ENCODE data around the gene SEPTIN10. TPM values are rescaled to one million over a fixed set of nuclear protein-coding genes. Genes with fewer than 3 reads are reported as not detected.
A peak's percentile ranks its signal among the peaks of the same experiment; 100 is the strongest.
"Not testable (repeated sequence)": the region's sequence is repeated elsewhere in the genome, so short reads cannot be mapped to it uniquely, and the experiment has no call there.

SEPTIN10 gene
- total RNA-seq, 2 experiments from 2014 or later = 8.4 to 9.8 TPM

DNA sequence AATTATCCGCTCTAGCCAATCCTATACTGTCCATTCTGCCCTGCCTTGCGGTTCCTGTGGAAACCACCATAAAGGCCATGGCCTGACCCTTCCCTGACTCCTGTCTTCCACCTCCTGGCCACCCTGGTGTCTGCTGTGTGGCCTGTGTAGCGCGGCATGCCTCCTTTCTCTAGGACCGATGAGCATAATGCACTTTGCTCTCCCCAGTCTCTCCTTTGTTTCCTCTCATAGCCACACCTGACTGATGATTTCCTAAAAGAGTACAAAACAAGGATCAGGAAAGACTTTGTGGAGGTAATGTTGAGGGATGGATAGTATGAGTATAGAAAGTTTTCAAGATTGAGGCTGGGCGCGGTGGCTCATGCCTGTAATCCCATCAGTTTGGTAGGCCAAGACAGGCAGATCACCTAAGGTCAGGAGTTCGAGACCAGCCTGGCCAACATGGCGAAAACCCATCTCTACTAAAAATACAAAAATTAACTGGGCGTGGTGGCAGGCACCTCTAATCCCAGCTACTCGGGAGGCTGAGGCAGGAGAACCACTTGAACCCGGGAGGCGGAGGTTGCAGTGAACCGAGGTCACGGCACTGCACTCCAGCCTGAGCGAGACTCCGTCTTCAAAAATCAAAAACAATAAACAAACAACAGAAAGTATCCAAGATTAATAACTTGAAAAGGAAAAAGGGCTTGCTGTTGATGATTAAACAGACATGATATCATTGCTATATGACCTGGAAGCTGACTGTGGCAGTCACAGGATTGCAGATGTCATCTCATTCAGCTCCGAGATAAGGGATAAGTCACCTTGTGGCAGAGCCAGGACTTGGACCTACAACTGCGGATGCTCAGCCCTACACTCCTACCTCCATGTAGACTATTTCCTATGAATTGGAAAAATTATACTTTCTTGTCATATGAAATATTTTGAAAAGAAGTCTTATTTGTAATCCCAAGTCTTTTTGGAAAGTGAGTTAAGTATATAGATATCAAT is 17.0 kb upstream of the SEPTIN10 start:
- intact Hi-C loops (cut with micrococcal nuclease) = no loop called here
- H3K36me3 Mint-ChIP-seq = no peaks in the 10 kb centered on the region
- CTCF ChIA-PET = interaction anchor here (1.2 kb wide), 1 partner anchor 16 kb away, joined by 3 read pairs; no protein-coding TSS in a partner anchor
- no peak overlapping the region for H3K4me3 Mint-ChIP-seq
- no peaks in the 10 kb centered on the region for H3K9me3 Mint-ChIP-seq
- H3K4me1 Mint-ChIP-seq (ENCODE audit: low read depth) = peaks cover 4% of the 10 kb centered on the region
- H3K27me3 Mint-ChIP-seq = no peaks in the 10 kb centered on the region
- no peak overlapping the region for H3K27ac Mint-ChIP-seq
- POLR2A ChIA-PET = no interaction called here
- DNase-seq = no peak

DNA sequence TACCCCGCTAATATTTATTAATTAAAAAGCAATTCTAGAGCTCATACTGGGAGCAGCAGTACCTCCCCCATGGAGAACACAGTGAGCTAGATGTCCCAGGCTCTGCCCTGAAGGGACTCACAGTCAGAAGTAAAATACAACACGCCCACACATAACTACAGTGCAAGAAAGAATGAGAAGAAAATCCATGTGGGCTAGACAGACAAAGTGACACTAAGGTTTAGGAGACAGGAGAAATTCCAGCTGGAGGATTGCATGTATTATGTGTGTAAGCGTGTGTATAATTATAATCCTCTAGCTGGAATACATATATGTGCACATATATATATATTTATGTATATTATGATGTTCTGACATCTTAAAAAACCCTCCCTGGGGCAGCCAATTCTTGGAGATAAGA is 16.1 kb upstream of the SEPTIN10 start:
- no peak overlapping the region for H3K27ac Mint-ChIP-seq
- CTCF ChIA-PET = interaction anchor here (1.1 to 1.2 kb wide), 2 partner anchors 15 to 82 kb away, joined by 3 read pairs; no protein-coding TSS in a partner anchor
- DNase-seq = no peak
- H3K4me1 Mint-ChIP-seq (ENCODE audit: low read depth) = peaks cover 4% of the 10 kb centered on the region
- no peaks in the 10 kb centered on the region for H3K36me3 Mint-ChIP-seq
- no peaks in the 10 kb centered on the region for H3K9me3 Mint-ChIP-seq
- intact Hi-C loops (cut with micrococcal nuclease) = no loop called here
- H3K4me3 Mint-ChIP-seq = no peak overlapping the region
- no peaks in the 10 kb centered on the region for H3K27me3 Mint-ChIP-seq
- POLR2A ChIA-PET = no interaction called here

DNA sequence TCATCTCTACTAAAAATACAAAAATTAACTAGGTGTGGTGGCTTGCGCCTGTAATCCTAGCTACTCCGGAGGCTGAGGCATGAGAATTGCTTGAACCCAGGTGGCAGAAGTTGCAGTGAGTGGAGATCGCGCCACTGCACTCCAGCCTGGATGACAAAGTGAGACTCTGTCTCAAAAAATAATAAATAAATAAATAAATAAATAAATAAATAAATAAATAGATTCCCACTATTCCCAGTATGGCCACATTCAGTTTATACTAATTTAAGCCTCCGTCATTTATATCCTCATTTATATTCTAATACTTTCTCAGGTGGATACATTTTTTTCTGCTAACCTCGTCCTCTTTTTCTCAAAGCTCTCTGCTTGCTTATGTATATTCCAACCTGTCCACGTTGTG is 14.6 kb upstream of the SEPTIN10 start:
- CTCF ChIA-PET; H3K9me3 Mint-ChIP-seq; H3K27ac Mint-ChIP-seq; DNase-seq; intact Hi-C loops (cut with micrococcal nuclease); POLR2A ChIA-PET; H3K27me3 Mint-ChIP-seq; H3K4me1 Mint-ChIP-seq (ENCODE audit: low read depth); H3K36me3 Mint-ChIP-seq; H3K4me3 Mint-ChIP-seq: not testable (repeated sequence)

DNA sequence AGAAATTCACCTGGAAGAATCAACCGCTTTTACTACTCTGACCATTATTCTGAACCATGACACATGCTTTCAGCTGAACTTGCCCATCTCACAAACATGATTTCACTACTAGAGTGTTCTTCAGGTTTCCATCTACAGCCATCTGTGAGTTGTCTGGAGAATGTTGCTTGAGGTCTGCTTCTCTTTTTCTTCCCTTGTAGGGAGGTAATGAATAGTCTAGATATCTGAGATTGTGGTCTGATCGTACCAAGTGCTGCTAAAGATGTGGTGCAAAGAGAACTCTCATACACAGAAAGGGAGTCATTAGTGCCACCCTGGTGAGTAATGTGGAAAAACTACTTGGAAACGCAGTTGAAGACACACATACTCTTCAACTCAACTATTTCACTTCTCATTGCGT is 10.6 kb upstream of the SEPTIN10 start:
- ChIA-PET CTCF (no interaction called here), POLR2A (no interaction called here)
- intact Hi-C loops (cut with micrococcal nuclease) = no loop called here
- peaks cover 15% of the 10 kb centered on the region for H3K27me3 Mint-ChIP-seq
- no peak for DNase-seq
- H3K4me1 Mint-ChIP-seq (ENCODE audit: low read depth) = no peaks in the 10 kb centered on the region
- no peak overlapping the region for H3K27ac Mint-ChIP-seq
- H3K9me3 Mint-ChIP-seq = no peaks in the 10 kb centered on the region
- H3K4me3 Mint-ChIP-seq = no peak overlapping the region
- H3K36me3 Mint-ChIP-seq = no peaks in the 10 kb centered on the region

DNA sequence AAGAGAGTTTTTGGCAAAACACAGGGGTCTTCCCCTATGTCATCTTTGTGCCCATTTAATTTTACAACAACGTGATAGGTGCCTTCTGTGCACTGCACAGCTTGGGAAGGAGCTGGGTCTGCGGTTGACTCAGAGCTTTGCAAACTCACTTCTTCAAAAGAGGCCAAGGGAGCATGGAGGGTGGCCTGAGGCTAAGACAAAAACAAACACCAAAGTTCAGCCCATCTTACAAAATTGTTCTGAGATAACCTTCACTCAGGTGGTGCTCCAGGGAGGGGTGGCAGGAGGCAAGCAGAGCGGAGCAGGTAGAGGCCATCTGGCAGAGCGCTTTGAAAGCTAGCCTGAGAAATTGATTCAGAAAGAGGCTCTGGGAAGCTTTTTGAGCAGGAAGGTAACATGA is 10.2 kb upstream of the SEPTIN10 start:
- POLR2A ChIA-PET = no interaction called here
- intact Hi-C loops (cut with micrococcal nuclease) = no loop called here
- Mint-ChIP-seq H3K36me3 (no peaks in the 10 kb centered on the region), H3K27ac (no peak overlapping the region), H3K27me3 (peaks cover 16% of the 10 kb centered on the region), H3K4me3 (no peak overlapping the region), H3K4me1 (ENCODE audit: low read depth) (no peaks in the 10 kb centered on the region), H3K9me3 (no peaks in the 10 kb centered on the region)
- CTCF ChIA-PET = no interaction called here
- DNase-seq = no peak

DNA sequence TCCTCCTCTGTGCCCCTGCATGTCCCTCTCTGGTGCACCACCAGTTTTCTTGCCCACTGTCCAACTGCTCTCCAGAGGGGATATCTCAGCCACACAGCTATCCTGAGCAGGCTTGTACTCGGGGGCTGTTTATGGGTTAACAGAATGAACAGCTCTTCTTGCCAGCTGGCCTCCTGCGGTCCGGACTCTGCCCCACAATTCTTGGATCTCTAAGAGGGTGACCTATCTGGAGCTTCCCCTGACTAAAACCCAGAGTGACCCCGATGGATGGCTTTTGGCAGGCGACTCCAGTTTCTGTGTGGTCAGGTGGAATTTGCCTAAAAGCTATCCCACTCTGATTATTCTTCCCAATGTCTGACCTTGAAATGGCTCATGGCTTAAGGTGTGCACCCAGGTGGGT is 9.5 kb upstream of the SEPTIN10 start:
- ChIA-PET POLR2A (no interaction called here), CTCF (no interaction called here)
- Mint-ChIP-seq H3K36me3 (no peaks in the 10 kb centered on the region), H3K27me3 (peaks cover 16% of the 10 kb centered on the region), H3K4me3 (no peak overlapping the region), H3K27ac (no peak overlapping the region), H3K9me3 (no peaks in the 10 kb centered on the region), H3K4me1 (ENCODE audit: low read depth) (no peaks in the 10 kb centered on the region)
- no peak for DNase-seq
- intact Hi-C loops (cut with micrococcal nuclease) = no loop called here

DNA sequence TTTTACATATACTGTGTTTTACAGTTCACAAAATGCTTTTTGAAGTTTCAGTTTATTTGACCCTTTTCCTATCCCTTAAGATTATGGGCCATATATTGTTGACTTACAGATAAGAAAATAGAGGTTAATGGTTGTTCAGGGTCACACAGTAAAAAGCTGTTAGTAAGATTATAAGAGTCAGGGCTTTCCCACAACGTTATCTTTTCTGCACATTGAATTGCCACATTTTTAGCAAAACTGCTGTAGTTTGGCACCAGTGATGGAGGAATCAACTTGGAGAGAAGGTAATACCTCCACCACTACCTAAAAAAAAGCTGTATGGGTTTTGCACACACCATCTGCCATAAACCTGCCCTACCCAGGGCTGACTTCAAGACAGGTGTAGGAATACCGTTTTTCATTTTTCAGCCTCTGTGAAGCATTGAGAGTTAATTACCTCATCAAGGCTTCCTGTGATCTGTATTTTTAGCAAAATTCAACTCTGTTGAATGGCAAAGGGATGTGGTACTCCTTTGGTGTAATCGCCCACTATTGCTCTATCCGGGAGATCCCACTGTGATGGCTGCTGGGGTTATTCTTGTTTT is 5.4 kb upstream of the SEPTIN10 start:
- no peak overlapping the region for H3K27ac Mint-ChIP-seq
- H3K9me3 Mint-ChIP-seq = no peaks in the 10 kb centered on the region
- H3K4me1 Mint-ChIP-seq (ENCODE audit: low read depth) = peaks cover 5% of the 10 kb centered on the region
- peaks cover 30% of the 10 kb centered on the region for H3K27me3 Mint-ChIP-seq
- ChIA-PET POLR2A (no interaction called here), CTCF (no interaction called here)
- intact Hi-C loops (cut with micrococcal nuclease) = no loop called here
- DNase-seq = no peak
- no peaks in the 10 kb centered on the region for H3K36me3 Mint-ChIP-seq
- no peak overlapping the region for H3K4me3 Mint-ChIP-seq

DNA sequence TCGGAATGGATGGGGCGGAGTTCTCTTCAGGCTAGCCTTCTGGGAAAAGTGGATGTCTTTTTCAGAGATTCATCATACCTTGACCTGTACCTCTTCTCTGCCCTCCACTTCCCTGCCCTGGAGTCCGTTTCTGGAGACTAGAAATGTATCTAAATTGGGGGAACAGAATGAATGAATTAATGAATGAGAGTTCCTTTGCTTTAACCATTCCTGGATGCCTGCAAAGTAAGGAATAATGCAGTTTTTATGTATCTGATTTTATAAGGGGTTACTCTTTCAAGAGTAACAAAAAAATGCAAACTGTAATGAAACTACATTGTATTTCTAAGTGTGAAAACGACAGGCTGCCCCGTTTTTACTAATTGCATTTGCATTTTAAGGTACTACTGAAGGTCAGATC is 2.4 kb upstream of the SEPTIN10 start:
- ChIA-PET CTCF (no interaction called here), POLR2A (no interaction called here)
- Mint-ChIP-seq H3K4me1 (ENCODE audit: low read depth) (peaks cover 11% of the 10 kb centered on the region), H3K36me3 (peaks cover 1% of the 10 kb centered on the region), H3K27ac (no peak overlapping the region), H3K9me3 (no peaks in the 10 kb centered on the region), H3K4me3 (no peak overlapping the region), H3K27me3 (peaks cover 39% of the 10 kb centered on the region)
- intact Hi-C loops (cut with micrococcal nuclease) = no loop called here
- no peak for DNase-seq

DNA sequence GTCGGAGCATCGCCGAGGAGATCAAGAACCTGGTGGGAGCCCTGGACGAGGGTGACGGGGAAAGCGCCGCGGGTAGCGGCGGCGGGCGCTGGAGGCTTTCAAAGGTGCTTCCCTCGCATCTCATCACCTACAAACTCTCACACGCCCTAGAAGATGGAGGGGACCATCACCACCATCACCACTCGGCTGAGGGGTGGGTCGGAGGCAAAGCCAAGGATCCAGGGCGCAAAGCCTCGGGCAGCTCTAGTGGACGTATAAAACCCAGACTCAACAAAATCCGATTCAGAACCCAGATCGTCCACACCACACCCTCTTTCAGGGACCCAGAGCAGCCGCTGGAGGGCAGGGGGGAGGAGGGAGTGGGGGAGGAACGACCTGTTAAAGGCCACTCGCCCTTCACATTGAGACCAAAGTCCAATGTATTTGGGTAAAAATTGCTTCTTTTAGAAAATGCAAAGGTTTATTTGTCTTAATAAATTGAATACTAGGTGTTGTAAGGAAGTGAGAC is 1.9 kb upstream of the SEPTIN10 start:
- CTCF ChIA-PET = no interaction called here
- POLR2A ChIA-PET = no interaction called here
- Mint-ChIP-seq H3K27me3 (peaks cover 41% of the 10 kb centered on the region), H3K9me3 (no peaks in the 10 kb centered on the region), H3K4me3 (peak overlapping the region; percentile 29), H3K4me1 (ENCODE audit: low read depth) (peaks cover 11% of the 10 kb centered on the region), H3K27ac (no peak overlapping the region), H3K36me3 (peaks cover 1% of the 10 kb centered on the region)
- intact Hi-C loops (cut with micrococcal nuclease) = no loop called here
- DNase-seq = no peak

DNA sequence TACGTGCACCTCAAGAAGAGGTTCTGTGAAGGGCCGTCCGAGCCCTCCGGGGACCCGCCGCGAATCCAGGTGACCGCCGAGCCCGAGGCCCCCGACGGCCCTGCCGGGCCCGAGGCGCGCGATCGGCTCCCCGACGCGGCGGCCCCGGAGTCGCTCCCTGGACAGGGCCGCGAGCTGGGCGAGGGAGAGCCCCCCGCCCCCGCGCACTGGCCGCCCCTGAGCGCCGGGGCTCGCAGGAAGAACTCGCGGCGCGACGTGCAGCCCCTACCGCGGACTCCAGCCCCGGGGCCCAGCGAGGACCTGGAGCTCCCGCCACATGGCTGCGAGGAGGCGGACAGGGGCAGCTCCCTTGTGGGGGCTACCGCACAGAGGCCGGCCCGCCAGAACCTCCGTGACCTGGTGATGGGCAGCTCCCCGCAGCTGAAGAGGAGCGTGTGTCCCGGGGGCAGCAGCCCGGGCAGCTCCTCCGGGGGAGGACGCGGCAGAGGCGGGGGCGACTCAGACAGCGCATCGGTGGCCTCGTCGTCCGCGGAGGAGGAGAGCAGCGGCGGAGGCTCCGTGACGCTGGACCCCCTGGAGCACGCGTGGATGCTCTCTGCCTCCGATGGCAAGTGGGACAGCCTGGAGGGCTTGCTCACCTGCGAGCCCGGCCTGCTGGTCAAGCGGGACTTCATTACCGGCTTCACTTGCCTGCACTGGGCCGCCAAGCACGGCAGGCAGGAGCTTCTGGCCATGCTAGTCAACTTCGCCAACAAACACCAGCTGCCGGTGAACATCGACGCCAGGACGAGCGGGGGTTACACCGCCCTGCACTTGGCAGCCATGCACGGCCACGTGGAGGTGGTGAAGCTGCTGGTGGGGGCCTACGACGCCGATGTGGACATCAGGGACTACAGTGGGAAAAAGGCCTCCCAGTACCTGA is 1.2 kb upstream of the SEPTIN10 start:
- H3K27me3 Mint-ChIP-seq = peaks cover 41% of the 10 kb centered on the region
- peaks cover 11% of the 10 kb centered on the region for H3K4me1 Mint-ChIP-seq (ENCODE audit: low read depth)
- peak overlapping the region; percentile 29 for H3K4me3 Mint-ChIP-seq
- H3K36me3 Mint-ChIP-seq = peaks cover 1% of the 10 kb centered on the region
- POLR2A ChIA-PET = no interaction called here
- DNase-seq = peak; percentile 11
- CTCF ChIA-PET = interaction anchor here (0.7 kb wide), 1 partner anchor 15 kb away, joined by 3 read pairs; no protein-coding TSS in a partner anchor
- no peaks in the 10 kb centered on the region for H3K9me3 Mint-ChIP-seq
- intact Hi-C loops (cut with micrococcal nuclease) = no loop called here
- H3K27ac Mint-ChIP-seq = no peak overlapping the region

DNA sequence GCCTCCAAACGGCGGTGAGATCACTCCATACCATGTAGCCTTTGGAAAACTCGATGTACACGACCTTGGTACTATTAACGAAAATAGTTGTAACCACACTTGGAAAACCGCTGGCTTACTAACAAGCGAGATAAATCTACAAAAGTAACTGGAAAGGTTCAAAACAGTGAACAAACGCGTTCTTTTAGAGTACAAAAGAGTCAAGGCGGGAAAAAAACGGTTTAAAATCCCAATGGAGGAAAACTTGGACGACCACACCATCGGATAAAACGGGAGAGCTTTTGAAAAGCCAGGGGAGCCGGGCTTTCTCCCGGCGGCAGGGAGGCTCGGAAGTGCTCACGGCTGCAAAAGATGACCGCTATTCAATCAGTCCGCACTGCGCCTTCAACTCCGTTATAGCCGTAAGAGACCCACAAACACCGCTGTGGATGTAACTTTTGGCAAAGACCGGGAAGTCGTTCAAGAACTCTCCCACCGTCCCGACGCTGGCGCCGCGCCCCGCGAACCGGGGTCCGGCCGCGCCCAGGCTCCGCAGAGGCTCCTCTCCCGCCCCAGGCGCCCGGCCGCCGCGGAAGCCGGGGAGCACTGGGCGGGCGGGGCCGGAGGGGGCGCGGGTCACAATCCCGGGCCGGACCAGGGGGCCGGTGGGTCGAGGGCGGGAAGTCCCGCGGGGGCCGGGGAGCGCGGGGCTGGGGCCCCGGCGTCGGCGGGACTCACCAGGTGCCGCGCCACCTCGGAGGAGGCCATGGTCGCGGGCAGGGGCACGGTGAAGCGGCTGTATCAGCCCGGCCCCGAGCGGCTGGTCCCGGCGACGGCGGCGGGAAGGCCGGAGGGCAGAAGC is 465 bp downstream of the SEPTIN10 start:
- no peak for DNase-seq
- ChIA-PET CTCF (no interaction called here), POLR2A (no interaction called here)
- peaks cover 5% of the 10 kb centered on the region for H3K36me3 Mint-ChIP-seq
- peak overlapping the region; percentile 82 for H3K4me3 Mint-ChIP-seq
- peaks cover 21% of the 10 kb centered on the region for H3K4me1 Mint-ChIP-seq (ENCODE audit: low read depth)
- H3K27ac Mint-ChIP-seq = no peak overlapping the region
- H3K9me3 Mint-ChIP-seq = no peaks in the 10 kb centered on the region
- peaks cover 41% of the 10 kb centered on the region for H3K27me3 Mint-ChIP-seq
- intact Hi-C loops (cut with micrococcal nuclease) = no loop called here
